Adrenal gland (tissue), 5 donors: ENCODE measurements around the gene CRTC3.
"Not testable (repeated sequence)": the region's sequence is repeated elsewhere in the genome, so short reads cannot be mapped to it uniquely, and the experiment has no call there.

Source experiments
- POLR2A ChIP-seq, 2 donors: fragments of 450-650 bp; IDR thresholded peaks; one replicate each; pipeline ENCODE4 v1.6.1; 2017; ENCODE audit warnings: antibody characterized with exemption in 2 of 2, mild to moderate bottlenecking in 2 of 2, moderate library complexity in 1 of 2
- TF ChIP-seq, protein P1 (sequence below), 6 experiments: fragments of 450-650 bp in 4 of 6; fragments of 200-600 bp in 2 of 6; sonication (generic) in 1 of 6; IDR thresholded peaks; 1 replicate in 5 of 6; 2 replicates in 1 of 6; pipeline versions ENCODE4 v1.5.1 to v1.8.0; 2016 to 2021; ENCODE audit warnings: antibody characterized with exemption in 6 of 6, mild to moderate bottlenecking in 2 of 6, moderate library complexity in 1 of 6
- donor health status: DM: no; HTN: no; CAD: no.

DNA sequence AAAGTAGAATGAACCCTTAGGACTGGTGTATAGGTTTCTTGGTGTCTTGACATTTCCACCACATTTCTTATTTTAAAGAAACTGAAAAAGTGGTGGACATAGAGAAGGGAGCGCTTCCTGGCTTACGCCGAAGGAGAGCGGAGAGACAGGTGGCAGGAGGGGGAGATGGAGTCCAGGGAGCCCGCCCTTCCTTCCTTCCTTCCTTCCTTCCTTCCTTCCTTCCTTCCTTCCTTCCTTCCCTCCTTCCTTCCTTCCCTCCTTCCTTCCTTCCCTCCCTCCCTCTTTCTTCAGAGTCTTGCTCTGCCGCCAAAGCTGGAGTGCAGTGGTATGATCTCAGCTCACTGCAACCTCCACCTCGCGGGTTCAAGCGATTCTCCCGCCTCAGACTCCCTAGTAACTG lies 143.6 kb downstream of the CRTC3 start:
- not testable (repeated sequence) for TF ChIP-seq POLR2A (IDR thresholded peaks at IDR 0.05)
- TF ChIP-seq, protein P1, sequence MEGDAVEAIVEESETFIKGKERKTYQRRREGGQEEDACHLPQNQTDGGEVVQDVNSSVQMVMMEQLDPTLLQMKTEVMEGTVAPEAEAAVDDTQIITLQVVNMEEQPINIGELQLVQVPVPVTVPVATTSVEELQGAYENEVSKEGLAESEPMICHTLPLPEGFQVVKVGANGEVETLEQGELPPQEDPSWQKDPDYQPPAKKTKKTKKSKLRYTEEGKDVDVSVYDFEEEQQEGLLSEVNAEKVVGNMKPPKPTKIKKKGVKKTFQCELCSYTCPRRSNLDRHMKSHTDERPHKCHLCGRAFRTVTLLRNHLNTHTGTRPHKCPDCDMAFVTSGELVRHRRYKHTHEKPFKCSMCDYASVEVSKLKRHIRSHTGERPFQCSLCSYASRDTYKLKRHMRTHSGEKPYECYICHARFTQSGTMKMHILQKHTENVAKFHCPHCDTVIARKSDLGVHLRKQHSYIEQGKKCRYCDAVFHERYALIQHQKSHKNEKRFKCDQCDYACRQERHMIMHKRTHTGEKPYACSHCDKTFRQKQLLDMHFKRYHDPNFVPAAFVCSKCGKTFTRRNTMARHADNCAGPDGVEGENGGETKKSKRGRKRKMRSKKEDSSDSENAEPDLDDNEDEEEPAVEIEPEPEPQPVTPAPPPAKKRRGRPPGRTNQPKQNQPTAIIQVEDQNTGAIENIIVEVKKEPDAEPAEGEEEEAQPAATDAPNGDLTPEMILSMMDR (IDR thresholded peaks at IDR 0.05) = not testable (repeated sequence)
